Measurements from ENCODE around the gene PAK2. TPM values are rescaled to one million over a fixed set of nuclear protein-coding genes. Genes with fewer than 3 reads are reported as not detected.
"Not testable (repeated sequence)": the region's sequence is repeated elsewhere in the genome, so short reads cannot be mapped to it uniquely, and the experiment has no call there.

Gene PAK2
- total and polyA plus RNA-seq, 7 experiments from 2014 or later = 25.8 to 97.3 (median 75.1) TPM

DNA sequence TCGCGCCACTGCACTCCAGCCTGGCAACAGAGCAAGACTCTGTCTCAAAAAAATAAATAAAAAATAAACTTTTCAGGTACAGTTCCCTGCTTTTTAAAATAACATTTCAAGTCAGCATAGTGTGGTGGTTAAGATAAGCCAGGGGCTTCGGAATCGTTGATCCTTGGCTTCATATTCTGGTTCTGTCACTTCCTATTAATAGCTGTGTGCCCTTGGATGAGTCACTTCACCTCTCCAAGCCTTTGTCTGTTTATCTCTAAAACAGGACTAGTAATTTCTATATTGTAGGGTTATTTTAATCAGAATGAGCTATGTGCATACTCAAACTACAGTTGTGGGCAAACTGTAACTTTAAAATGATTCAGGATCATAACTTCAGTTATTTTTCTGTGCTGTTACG, 74.2 kb downstream of the PAK2 start:
- Mint-ChIP-seq H3K4me1 (no peaks in the 10 kb centered on the region), H3K27ac (no peak overlapping the region), H3K4me3 (no peak overlapping the region), H3K9me3 (no peaks in the 10 kb centered on the region), H3K27me3 (no peaks in the 10 kb centered on the region), H3K36me3 (peaks cover 9 to 32% (median 27%) of the 10 kb centered on the region in 5 donors)
- ATAC-seq (no peak), DNase-seq (no peak)
- no peak overlapping the region for H3K27ac ChIP-seq (ENCODE audit: low read depth, low read length)
- ChIA-PET CTCF (no interaction called here), POLR2A (no interaction called here)
- no peaks in the 10 kb centered on the region for H3K9me3 ChIP-seq (ENCODE audit: control insufficient read depth in 2 of 3, low read length in 3 of 3)
- H3K4me3 ChIP-seq (ENCODE audit: low read length) = no peak overlapping the region
- intact Hi-C loops (cut with micrococcal nuclease) = no loop called here
- no peaks in the 10 kb centered on the region for H3K4me1 ChIP-seq (ENCODE audit: control insufficient read depth in 2 of 2, insufficient read depth in 2 of 2, low read length in 2 of 2)
- no peaks in the 10 kb centered on the region for H3K27me3 ChIP-seq (ENCODE audit: control insufficient read depth in 2 of 2, insufficient read depth in 2 of 2, low read length in 2 of 2)
- H3K36me3 ChIP-seq (ENCODE audit: control insufficient read depth in 2 of 3, insufficient read depth in 3 of 3, low read length in 3 of 3) = peaks cover 0 to 46% (median 9%) of the 10 kb centered on the region in 3 experiments

DNA sequence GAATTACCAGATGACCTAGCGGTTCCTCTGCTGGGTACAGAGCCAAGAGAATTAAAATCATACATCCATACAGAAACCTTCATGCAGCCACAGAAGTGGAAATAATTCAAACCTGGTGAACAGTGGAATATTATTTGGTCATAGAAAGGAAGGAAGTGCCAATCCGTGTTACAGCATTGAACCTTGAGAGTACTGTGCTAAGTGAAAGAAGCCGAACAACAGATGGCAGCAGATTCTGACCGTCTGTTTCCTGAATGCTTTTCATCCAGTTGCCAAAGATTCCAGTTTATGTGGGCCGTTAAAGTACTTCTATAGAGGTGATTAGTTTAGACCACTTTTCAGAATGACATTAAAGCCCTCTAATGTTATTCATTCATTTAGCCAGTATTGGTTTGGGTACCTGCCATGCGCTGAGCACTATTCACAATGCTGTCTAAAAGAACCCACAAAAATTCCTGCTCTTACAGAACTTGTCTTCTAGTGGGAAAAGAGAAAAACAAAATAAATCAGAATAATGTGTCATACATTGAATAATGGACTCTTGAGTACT, 82.2 kb downstream of the PAK2 start:
- intact Hi-C loops (cut with micrococcal nuclease) = no loop called here
- peaks cover 0 to 46% (median 33%) of the 10 kb centered on the region in 5 donors for H3K36me3 Mint-ChIP-seq
- H3K27me3 Mint-ChIP-seq = no peaks in the 10 kb centered on the region
- H3K4me3 ChIP-seq (ENCODE audit: low read length) = no peak overlapping the region
- no peak for DNase-seq
- H3K27me3 ChIP-seq (ENCODE audit: control insufficient read depth in 2 of 2, insufficient read depth in 2 of 2, low read length in 2 of 2) = no peaks in the 10 kb centered on the region
- no peak overlapping the region for H3K27ac ChIP-seq (ENCODE audit: low read depth, low read length)
- no peak for ATAC-seq
- H3K4me1 ChIP-seq (ENCODE audit: control insufficient read depth in 2 of 2, insufficient read depth in 2 of 2, low read length in 2 of 2) = no peaks in the 10 kb centered on the region
- no peaks in the 10 kb centered on the region for H3K9me3 ChIP-seq (ENCODE audit: control insufficient read depth in 2 of 3, low read length in 3 of 3)
- POLR2A ChIA-PET = no interaction called here
- H3K4me1 Mint-ChIP-seq = no peaks in the 10 kb centered on the region
- H3K4me3 Mint-ChIP-seq = no peak overlapping the region
- H3K9me3 Mint-ChIP-seq = no peaks in the 10 kb centered on the region
- CTCF ChIA-PET = no interaction called here
- peak overlapping the region in 3 of 9 donors; percentile 23 to 58 (median 41) for H3K27ac Mint-ChIP-seq
- peaks cover 26 to 80% (median 34%) of the 10 kb centered on the region in 3 experiments for H3K36me3 ChIP-seq (ENCODE audit: control insufficient read depth in 2 of 3, insufficient read depth in 3 of 3, low read length in 3 of 3)

DNA sequence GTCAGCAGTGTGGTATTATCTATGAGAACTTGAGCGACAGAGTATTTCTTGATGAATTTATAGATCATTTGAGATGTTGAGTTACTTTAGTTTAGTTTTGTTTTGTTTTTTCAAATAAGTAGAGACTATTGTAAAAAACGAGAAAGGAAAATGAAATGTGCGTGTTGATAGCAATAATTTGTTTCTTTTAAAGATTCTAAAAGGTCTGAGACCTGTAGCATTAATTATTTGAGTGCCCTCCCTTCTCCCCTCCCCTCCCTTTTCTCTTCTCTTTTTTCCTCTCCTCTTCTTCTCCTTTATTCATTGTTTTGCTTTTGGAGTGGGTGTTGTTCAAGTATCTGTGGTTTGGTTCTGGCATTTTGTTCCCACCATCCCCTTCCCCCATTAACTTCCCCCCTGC, 90.0 kb downstream of the PAK2 start:
- H3K4me1 Mint-ChIP-seq; H3K27me3 Mint-ChIP-seq; POLR2A ChIA-PET; H3K27ac ChIP-seq (ENCODE audit: low read depth, low read length); H3K4me3 ChIP-seq (ENCODE audit: low read length); H3K27me3 ChIP-seq (ENCODE audit: control insufficient read depth in 2 of 2, insufficient read depth in 2 of 2, low read length in 2 of 2); H3K9me3 ChIP-seq (ENCODE audit: control insufficient read depth in 2 of 3, low read length in 3 of 3); H3K4me1 ChIP-seq (ENCODE audit: control insufficient read depth in 2 of 2, insufficient read depth in 2 of 2, low read length in 2 of 2); DNase-seq; H3K9me3 Mint-ChIP-seq; ATAC-seq; H3K36me3 Mint-ChIP-seq; H3K4me3 Mint-ChIP-seq: not testable (repeated sequence)
- H3K36me3 ChIP-seq (ENCODE audit: control insufficient read depth in 2 of 3, insufficient read depth in 3 of 3, low read length in 3 of 3) = peaks cover 2 to 30% (median 6%) of the 10 kb centered on the region in 3 experiments
- intact Hi-C loops (cut with micrococcal nuclease) = loop anchor here (10.0 kb wide), 1 partner anchor 225 kb away; no protein-coding TSS in a partner anchor
- CTCF ChIA-PET = interaction anchor here (0.7 to 0.8 kb wide), 2 partner anchors 20 to 223 kb away, joined by 3 read pairs; no protein-coding TSS in a partner anchor
- peak overlapping the region in 5 of 9 donors; percentile 15 to 65 (median 43) for H3K27ac Mint-ChIP-seq

DNA sequence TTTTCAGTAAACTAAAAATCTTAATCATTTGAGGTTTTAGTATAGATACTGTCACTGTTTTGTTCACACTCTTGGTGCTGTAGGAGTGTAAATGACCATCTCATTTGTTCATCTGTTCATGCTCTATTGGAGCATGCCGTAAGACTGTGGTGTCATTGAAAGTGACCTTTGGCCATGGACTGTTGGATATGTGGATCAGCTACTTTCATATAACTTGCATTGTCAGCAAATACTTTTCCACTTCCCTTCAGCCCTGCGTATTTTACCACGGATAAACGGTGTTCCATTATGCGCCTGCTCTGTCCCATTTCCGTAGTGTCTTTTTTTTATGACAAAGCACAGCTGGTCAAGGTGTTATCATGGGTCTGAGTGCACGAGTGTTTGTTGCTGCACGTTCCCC, 95.4 kb downstream of the PAK2 start:
- Histone ChIP-seq H3K4me3 (ENCODE audit: low read length) (no peak overlapping the region), H3K4me1 (ENCODE audit: control insufficient read depth in 2 of 2, insufficient read depth in 2 of 2, low read length in 2 of 2) (no peaks in the 10 kb centered on the region), H3K27ac (ENCODE audit: low read depth, low read length) (no peak overlapping the region), H3K9me3 (ENCODE audit: control insufficient read depth in 2 of 3, low read length in 3 of 3) (no peaks in the 10 kb centered on the region), H3K36me3 (ENCODE audit: control insufficient read depth in 2 of 3, insufficient read depth in 3 of 3, low read length in 3 of 3) (peaks cover 0 to 5% (median 0%) of the 10 kb centered on the region in 3 experiments), H3K27me3 (ENCODE audit: control insufficient read depth in 2 of 2, insufficient read depth in 2 of 2, low read length in 2 of 2) (no peaks in the 10 kb centered on the region)
- H3K4me3 Mint-ChIP-seq = no peak overlapping the region
- CTCF ChIA-PET = interaction anchor here (0.6 kb wide), 1 partner anchor 126 kb away, joined by 4 read pairs; no protein-coding TSS in a partner anchor
- peaks cover 0 to 6% (median 0%) of the 10 kb centered on the region in 7 donors for H3K4me1 Mint-ChIP-seq
- H3K27me3 Mint-ChIP-seq = no peaks in the 10 kb centered on the region
- ATAC-seq (no peak), DNase-seq (no peak)
- intact Hi-C loops (cut with micrococcal nuclease) = loop anchor here (5.0 to 10.0 kb wide), 2 partner anchors 230 to 352 kb away; no protein-coding TSS in a partner anchor
- peaks cover 0 to 3% (median 0%) of the 10 kb centered on the region in 5 donors for H3K36me3 Mint-ChIP-seq
- POLR2A ChIA-PET = no interaction called here
- peak overlapping the region in 1 of 9 donors; percentile 3 for H3K27ac Mint-ChIP-seq
- H3K9me3 Mint-ChIP-seq = no peaks in the 10 kb centered on the region

DNA sequence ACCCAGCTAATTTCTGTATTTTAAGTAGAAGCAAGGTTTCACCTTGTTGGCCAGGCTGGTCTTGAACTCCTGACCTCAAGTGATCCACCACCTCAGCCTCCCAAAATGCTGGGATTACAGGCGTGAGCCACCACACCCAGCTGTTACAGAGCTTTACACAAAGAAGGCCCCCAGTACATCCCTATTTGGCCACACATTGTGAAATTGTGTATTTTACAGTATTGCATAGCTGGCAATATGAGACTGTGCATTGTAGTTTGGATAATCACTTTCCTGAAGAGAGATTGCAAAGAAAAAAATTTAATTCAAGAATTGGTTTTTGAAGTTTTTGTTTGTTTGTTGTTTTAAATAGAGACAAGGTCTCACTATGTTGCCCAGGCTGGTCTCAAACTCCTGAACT, 97.0 kb downstream of the PAK2 start:
- not testable (repeated sequence) for ATAC-seq; H3K9me3 Mint-ChIP-seq; H3K4me3 Mint-ChIP-seq; DNase-seq; H3K4me3 ChIP-seq (ENCODE audit: low read length); H3K36me3 Mint-ChIP-seq; H3K36me3 ChIP-seq (ENCODE audit: control insufficient read depth in 2 of 3, insufficient read depth in 3 of 3, low read length in 3 of 3); H3K27me3 Mint-ChIP-seq; H3K9me3 ChIP-seq (ENCODE audit: control insufficient read depth in 2 of 3, low read length in 3 of 3); H3K4me1 Mint-ChIP-seq; H3K4me1 ChIP-seq (ENCODE audit: control insufficient read depth in 2 of 2, insufficient read depth in 2 of 2, low read length in 2 of 2); H3K27me3 ChIP-seq (ENCODE audit: control insufficient read depth in 2 of 2, insufficient read depth in 2 of 2, low read length in 2 of 2); H3K27ac ChIP-seq (ENCODE audit: low read depth, low read length)
- intact Hi-C loops (cut with micrococcal nuclease) = loop anchor here (5.0 to 10.0 kb wide), 2 partner anchors 232 to 351 kb away; no protein-coding TSS in a partner anchor
- ChIA-PET CTCF (interaction anchor here (0.9 to 2.5 kb wide), 4 partner anchors 13 to 351 kb away, joined by 3 to 16 read pairs (median 3); no protein-coding TSS in a partner anchor), POLR2A (interaction anchor here (1.8 kb wide), 1 partner anchor 31 kb away, joined by 6 read pairs; the partner anchor contains the start of gene SENP5)
- H3K27ac Mint-ChIP-seq = peak overlapping the region in 1 of 9 donors; percentile 51

DNA sequence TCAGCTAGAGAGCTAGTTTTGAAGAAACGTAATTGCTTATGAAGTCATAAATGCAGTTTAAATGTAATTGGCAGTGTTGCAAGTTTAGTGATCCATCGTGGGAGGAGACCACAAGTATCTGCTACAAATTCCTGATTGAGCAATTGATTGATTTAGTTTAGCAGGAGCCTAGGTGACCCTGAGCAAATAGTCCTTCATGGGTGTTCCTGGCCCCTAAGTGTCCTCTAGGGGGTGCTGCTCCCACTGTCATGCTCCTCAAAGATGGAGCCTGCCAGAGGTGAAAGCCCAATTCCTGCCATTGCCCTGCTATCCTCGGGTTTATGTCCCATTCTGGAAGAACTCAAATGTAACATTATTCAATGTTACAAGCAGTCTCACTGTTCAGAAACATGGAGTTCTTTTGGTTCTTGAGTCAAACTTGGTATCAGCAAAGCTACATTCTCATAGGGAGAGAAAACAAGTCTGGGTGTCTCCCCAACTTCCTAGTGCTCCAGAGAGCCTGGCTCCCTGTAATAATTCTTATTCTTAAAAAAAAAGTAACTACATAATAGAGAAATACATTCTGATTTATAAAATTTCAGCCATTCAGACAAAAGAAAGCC, 98.3 kb downstream of the PAK2 start:
- H3K9me3 ChIP-seq (ENCODE audit: control insufficient read depth in 2 of 3, low read length in 3 of 3) = no peaks in the 10 kb centered on the region
- no peak overlapping the region for H3K27ac ChIP-seq (ENCODE audit: low read depth, low read length)
- no peaks in the 10 kb centered on the region for H3K27me3 ChIP-seq (ENCODE audit: control insufficient read depth in 2 of 2, insufficient read depth in 2 of 2, low read length in 2 of 2)
- ATAC-seq (peak; percentile 95), DNase-seq (peak; percentile 37 to 73 (median 66))
- H3K4me3 Mint-ChIP-seq = no peak overlapping the region
- peak overlapping the region in 2 of 9 donors; percentile 31 to 81 for H3K27ac Mint-ChIP-seq
- ChIA-PET CTCF (interaction anchor here (0.7 to 2.5 kb wide), 6 partner anchors 12 to 349 kb away, joined by 3 to 16 read pairs (median 3); no protein-coding TSS in a partner anchor), POLR2A (interaction anchor here (1.0 to 1.8 kb wide), 2 partner anchors 30 to 85 kb away, joined by 3 to 6 read pairs; partner anchors contain the start of gene SENP5)
- no peaks in the 10 kb centered on the region for H3K9me3 Mint-ChIP-seq
- H3K4me3 ChIP-seq (ENCODE audit: low read length) = no peak overlapping the region
- no peaks in the 10 kb centered on the region for H3K36me3 ChIP-seq (ENCODE audit: control insufficient read depth in 2 of 3, insufficient read depth in 3 of 3, low read length in 3 of 3)
- peaks cover 0 to 6% (median 0%) of the 10 kb centered on the region in 7 donors for H3K4me1 Mint-ChIP-seq
- H3K27me3 Mint-ChIP-seq = no peaks in the 10 kb centered on the region
- no peaks in the 10 kb centered on the region for H3K4me1 ChIP-seq (ENCODE audit: control insufficient read depth in 2 of 2, insufficient read depth in 2 of 2, low read length in 2 of 2)
- intact Hi-C loops (cut with micrococcal nuclease) = loop anchor here (1.0 to 10.0 kb wide), 6 partner anchors 104 to 349 kb away; partner anchors contain the start of gene NCBP2 (in 2 of the 2)
- H3K36me3 Mint-ChIP-seq = no peaks in the 10 kb centered on the region

All from naive thymus-derived CD4-positive, alpha-beta T cell (primary cell).